ENCODE results near the gene TIMM13. TPM values are rescaled to one million over a fixed set of nuclear protein-coding genes. Genes with fewer than 3 reads are reported as not detected.

The TIMM13 gene
- polyA plus RNA-seq, result 64.5 and 79.8 TPM in 2 replicates

DNA sequence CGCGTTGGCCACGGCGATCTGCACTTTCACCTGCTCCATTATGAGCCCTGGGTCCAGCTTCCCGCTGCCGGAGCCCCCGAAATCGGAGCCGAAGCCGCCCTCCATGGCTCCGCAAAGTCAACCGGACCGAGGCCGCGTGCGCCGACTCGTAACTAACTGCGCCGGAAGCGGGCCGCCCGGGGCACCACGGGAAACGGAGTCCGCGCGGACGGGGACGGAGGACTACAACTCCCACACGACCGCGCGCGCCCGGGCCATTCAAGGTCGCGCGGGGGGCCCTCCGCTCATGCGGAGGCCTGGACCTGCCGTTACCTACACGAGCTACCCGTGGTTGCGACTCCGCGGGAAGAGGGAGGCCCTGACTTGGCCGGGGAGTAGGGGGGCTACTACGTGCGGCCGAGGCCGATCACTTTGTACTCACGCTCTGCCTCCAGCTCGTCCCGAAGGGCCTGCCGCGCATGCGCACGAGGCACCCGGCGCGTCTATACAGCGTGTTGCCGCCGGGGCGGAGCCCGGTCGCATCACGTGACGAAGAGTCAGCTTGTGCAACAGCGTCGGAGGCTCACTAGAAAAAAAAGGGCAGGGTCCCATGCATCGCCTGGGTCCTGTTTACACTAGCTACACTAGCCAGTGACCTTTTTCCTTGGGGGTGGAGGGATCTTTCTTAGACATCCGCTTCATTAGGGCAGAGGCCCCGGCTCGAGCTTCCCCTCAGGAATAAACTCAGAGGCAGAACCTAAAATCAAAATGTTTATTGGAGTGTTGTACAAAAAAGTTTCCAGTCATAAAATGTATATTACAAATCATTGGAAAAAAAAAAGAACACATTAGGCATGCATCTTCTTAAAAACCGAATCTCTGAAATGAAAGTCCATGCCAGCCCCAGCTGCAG lies at the start of gene TIMM13:
Gene TIMM13, minus strand, starts transcription at position 158 of the 892 bp plus-strand sequence. Its CDS starts 53 bp downstream, at position 105.

DNA sequence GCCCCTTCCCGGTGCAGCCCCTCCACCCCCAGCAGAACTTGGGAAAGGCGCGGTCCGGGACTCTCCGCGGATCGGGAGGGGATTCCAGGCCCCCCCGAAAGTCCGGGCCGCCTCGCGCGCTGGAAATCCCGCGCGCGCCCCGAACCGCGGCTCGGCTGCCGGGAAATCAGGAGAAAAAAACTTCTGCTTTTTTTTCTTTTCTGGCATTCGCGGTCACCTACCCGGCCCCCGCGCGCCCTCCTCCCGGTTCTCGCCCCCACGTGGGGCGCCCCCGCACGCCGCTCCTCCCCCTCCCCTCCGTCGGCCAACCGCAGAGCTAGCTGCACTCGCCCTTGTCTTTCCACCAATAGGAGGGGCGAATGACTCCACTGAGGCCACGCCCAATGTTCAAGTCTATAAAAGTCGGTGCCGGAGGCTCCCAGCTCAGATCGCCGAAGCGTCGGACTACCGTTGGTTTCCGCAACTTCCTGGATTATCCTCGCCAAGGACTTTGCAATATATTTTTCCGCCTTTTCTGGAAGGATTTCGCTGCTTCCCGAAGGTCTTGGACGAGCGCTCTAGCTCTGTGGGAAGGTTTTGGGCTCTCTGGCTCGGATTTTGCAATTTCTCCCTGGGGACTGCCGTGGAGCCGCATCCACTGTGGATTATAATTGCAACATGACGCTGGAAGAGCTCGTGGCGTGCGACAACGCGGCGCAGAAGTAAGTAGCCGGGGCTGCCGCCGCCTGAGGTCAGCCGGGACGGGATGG lies 48.5 kb upstream of the TIMM13 start, which contains the start of gene GADD45B:
Gene GADD45B, plus strand, starts transcription at position 426 of the 749 bp plus-strand sequence. Its CDS starts 232 bp downstream, at position 658.

Other genes starting within 250 kb of the TIMM13 start
- 8.4 and 8.6 TPM in 2 replicates for gene PLEKHJ1, start 191.3 kb downstream of the TIMM13 start, polyA plus RNA-seq
- gene SF3A2, start 190.8 kb downstream of the TIMM13 start, polyA plus RNA-seq, result 0.16 and 0.43 TPM in 2 replicates
- gene AMH, start 178.3 kb downstream of the TIMM13 start, polyA plus RNA-seq, result not detected in 2 replicates
- not detected in 2 replicates for gene JSRP1, start 171.2 kb downstream of the TIMM13 start, polyA plus RNA-seq
- not detected in 2 replicates for gene PEAK3, start 145.4 kb downstream of the TIMM13 start, polyA plus RNA-seq
- gene LINGO3, start 119.4 kb downstream of the TIMM13 start, polyA plus RNA-seq, result 0.59 and 1.0 TPM in 2 replicates
- gene LSM7, start 99.0 kb downstream of the TIMM13 start, polyA plus RNA-seq, result 47.5 and 62.2 TPM in 2 replicates
- 2.0 and 3.0 TPM in 2 replicates for gene SPPL2B, start 98.9 kb downstream of the TIMM13 start, polyA plus RNA-seq
- not detected in 2 replicates for gene TMPRSS9, start 67.3 kb downstream of the TIMM13 start, polyA plus RNA-seq
- gene LMNB2, start 29.4 kb upstream of the TIMM13 start, polyA plus RNA-seq, result 0.22 and 1.3 TPM in 2 replicates
- 0.35 TPM in 2 replicates for gene GADD45B, start 48.5 kb upstream of the TIMM13 start, polyA plus RNA-seq

Data from Purkinje cell (primary cell).